ENCODE results near the gene CACNA1C.

DNA sequence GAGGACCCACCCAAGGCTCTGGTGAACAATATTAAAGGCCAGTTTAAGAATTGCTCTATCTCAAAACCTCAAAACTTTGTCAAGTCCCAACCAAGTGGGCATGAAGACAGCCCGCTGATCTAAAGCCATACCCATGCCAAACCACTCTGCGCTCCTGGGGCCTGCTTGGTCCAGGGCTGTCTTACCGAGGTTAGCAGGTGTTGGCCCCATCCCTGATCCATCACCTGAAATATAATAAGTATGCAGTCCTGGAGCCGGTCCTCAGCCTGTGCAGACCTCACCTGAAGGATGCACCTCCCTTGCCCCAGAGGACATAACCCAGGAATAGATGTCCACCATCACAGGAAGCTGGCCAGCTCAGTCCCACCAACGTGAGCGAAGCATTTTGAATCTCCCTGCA is 543.7 kb downstream of the CACNA1C start:
- TF ChIP-seq, protein P1, sequence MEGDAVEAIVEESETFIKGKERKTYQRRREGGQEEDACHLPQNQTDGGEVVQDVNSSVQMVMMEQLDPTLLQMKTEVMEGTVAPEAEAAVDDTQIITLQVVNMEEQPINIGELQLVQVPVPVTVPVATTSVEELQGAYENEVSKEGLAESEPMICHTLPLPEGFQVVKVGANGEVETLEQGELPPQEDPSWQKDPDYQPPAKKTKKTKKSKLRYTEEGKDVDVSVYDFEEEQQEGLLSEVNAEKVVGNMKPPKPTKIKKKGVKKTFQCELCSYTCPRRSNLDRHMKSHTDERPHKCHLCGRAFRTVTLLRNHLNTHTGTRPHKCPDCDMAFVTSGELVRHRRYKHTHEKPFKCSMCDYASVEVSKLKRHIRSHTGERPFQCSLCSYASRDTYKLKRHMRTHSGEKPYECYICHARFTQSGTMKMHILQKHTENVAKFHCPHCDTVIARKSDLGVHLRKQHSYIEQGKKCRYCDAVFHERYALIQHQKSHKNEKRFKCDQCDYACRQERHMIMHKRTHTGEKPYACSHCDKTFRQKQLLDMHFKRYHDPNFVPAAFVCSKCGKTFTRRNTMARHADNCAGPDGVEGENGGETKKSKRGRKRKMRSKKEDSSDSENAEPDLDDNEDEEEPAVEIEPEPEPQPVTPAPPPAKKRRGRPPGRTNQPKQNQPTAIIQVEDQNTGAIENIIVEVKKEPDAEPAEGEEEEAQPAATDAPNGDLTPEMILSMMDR (IDR thresholded peaks at IDR 0.05), result no peak
- TF ChIP-seq POLR2A (IDR thresholded peaks at IDR 0.05) (no peak), EP300 (IDR thresholded peaks at IDR 0.05) (no peak), POLR2AphosphoS5 (IDR thresholded peaks at IDR 0.05) (no peak)
